Endothelial cell of umbilical vein (primary cell): ENCODE data around the gene OTULIN. TPM values are rescaled to one million over a fixed set of nuclear protein-coding genes. Genes with fewer than 3 reads are reported as not detected.

ENCODE experiments used
- BruUV-seq: library from RNA; stranded (reverse); fragments of 400-500 nt; replicated peaks from 2 replicates; lab custom pipeline; 2021; lab: Mats Ljungman, UMichigan
- CTCF ChIA-PET: fragments of 300-600, 350-600 bp; sonication (Branson Sonifier 250); formaldehyde crosslinking; loops from one replicate; lab custom pipeline; 2021; ENCODE audit warnings: antibody characterized with exemption, inconsistent platforms; lab: Charles Lee
- POLR2A ChIA-PET: fragments of 300-600, 350-600 bp; sonication (Branson Sonifier 250); formaldehyde crosslinking; loops from one replicate; lab custom pipeline; 2021; ENCODE audit warnings: antibody characterized with exemption, inconsistent platforms; lab: Charles Lee
- DNase-seq: peaks from one replicate; pipeline ENCODE4 v3.0.0-alpha.2; 2011; ENCODE audit warnings: low read depth, low spot score
- FAIRE-seq: peaks from 2 replicates; lab custom pipeline; 2011; peaks lifted over from hg19 to GRCh38; lab: Jason Lieb, UNC
- H2AFZ ChIP-seq: 2 replicates; pipeline ENCODE4 v1.6.0; 2012; ENCODE audit warnings: low read depth, low read length, control low read depth, inconsistent platforms
- H3K27ac ChIP-seq: 2 replicates; pipeline ENCODE4 v1.5.1; 2011; ENCODE audit warnings: low read depth, mild to moderate bottlenecking, control low read depth, low read length, moderate library complexity; ENCODE audit not compliant: insufficient read depth
- H3K27me3 ChIP-seq, 2 experiments: 2 replicates each; pipeline versions ENCODE4 v1.6.0 to v1.6.1; 2011; ENCODE audit warnings: low read length in 2 of 2, mixed read lengths in 1 of 2; ENCODE audit not compliant: control insufficient read depth in 2 of 2, insufficient read depth in 2 of 2
- H3K36me3 ChIP-seq, 2 experiments: 2 replicates in 1 of 2; 3 replicates in 1 of 2; pipeline ENCODE4 v1.5.1; 2011; ENCODE audit warnings: low read length in 2 of 2, mild to moderate bottlenecking in 1 of 2, moderate library complexity in 1 of 2; ENCODE audit not compliant: control insufficient read depth in 2 of 2, insufficient read depth in 2 of 2; ENCODE audit errors: extremely low read depth in 1 of 2
- H3K4me1 ChIP-seq: 3 replicates; pipeline ENCODE4 v1.5.1; 2011; ENCODE audit warnings: mild to moderate bottlenecking, low read length; ENCODE audit not compliant: control insufficient read depth, insufficient read depth; ENCODE audit errors: extremely low read depth
- H3K4me2 ChIP-seq: 2 replicates; pipeline ENCODE4 v1.6.1; 2011; ENCODE audit warnings: low read length, control low read depth, mixed read lengths; ENCODE audit not compliant: insufficient read depth
- H3K4me3 ChIP-seq, 3 experiments: fragments of 200-600 bp in 1 of 3; sonication (generic), shearing (Covaris generic) in 1 of 3; replicated peaks in 1 of 3; 2 replicates each; pipeline ENCODE4 v1.5.1; 2011 to 2016; ENCODE audit warnings: control low read depth in 3 of 3, low read length in 3 of 3, mild to moderate bottlenecking in 2 of 3, inconsistent platforms in 1 of 3, low read depth in 1 of 3, moderate library complexity in 1 of 3; ENCODE audit not compliant: insufficient read depth in 1 of 3
- H3K79me2 ChIP-seq: 2 replicates; pipeline ENCODE4 v1.6.0; 2012; ENCODE audit warnings: low read length, inconsistent platforms; ENCODE audit not compliant: control insufficient read depth, insufficient read depth
- H3K9ac ChIP-seq: replicated peaks from 2 replicates; pipeline ENCODE3; 2011; ENCODE audit warnings: low read length, control low read depth; ENCODE audit not compliant: insufficient read depth; ENCODE audit errors: extremely low read depth
- H3K9me1 ChIP-seq: replicated peaks from 3 replicates; pipeline ENCODE4 v1.6.0; 2011; ENCODE audit warnings: mild to moderate bottlenecking, low read length; ENCODE audit not compliant: control insufficient read depth, insufficient read depth; ENCODE audit errors: extremely low read depth
- H3K9me3 ChIP-seq: replicated peaks from 2 replicates; pipeline ENCODE4 v1.5.1; 2012; ENCODE audit warnings: low read length, inconsistent platforms; ENCODE audit not compliant: control insufficient read depth, insufficient read depth
- H4K20me1 ChIP-seq: replicated peaks from 2 replicates; pipeline ENCODE3; 2011; ENCODE audit warnings: mild to moderate bottlenecking, low read length; ENCODE audit not compliant: control insufficient read depth, insufficient read depth; ENCODE audit errors: extremely low read depth
- CTCF ChIP-seq, 2 donors: IDR thresholded peaks; 1 replicate in 1 of 2; 2 replicates in 1 of 2; pipeline ENCODE4 v1.5.1; 2011; ENCODE audit warnings: low read length in 2 of 2, mild to moderate bottlenecking in 2 of 2, moderate library complexity in 2 of 2, control low read depth in 1 of 2, inconsistent platforms in 1 of 2, low read depth in 1 of 2; ENCODE audit not compliant: insufficient read depth in 1 of 2; ENCODE audit errors: extremely low read depth in 1 of 2
- EZH2 ChIP-seq: IDR thresholded peaks from 2 replicates; pipeline ENCODE4 v1.6.1; 2012; ENCODE audit warnings: borderline replicate concordance, low read depth, mild to moderate bottlenecking, moderate library complexity, low read length, inconsistent platforms; ENCODE audit not compliant: severe bottlenecking
- FOS ChIP-seq: IDR thresholded peaks from 2 replicates; pipeline ENCODE4 v1.6.1; 2011; ENCODE audit warnings: mild to moderate bottlenecking, low read length, moderate library complexity, borderline replicate concordance; ENCODE audit not compliant: insufficient read depth
- GATA2 ChIP-seq: IDR thresholded peaks from 2 replicates; pipeline ENCODE4 v1.7.0; 2011; ENCODE audit warnings: low read depth, mild to moderate bottlenecking, moderate library complexity, mixed read lengths, low read length; ENCODE audit not compliant: insufficient read length, insufficient read depth
- JUN ChIP-seq: IDR thresholded peaks from 2 replicates; pipeline ENCODE4 v1.6.1; 2011; ENCODE audit warnings: borderline replicate concordance, low read depth; ENCODE audit not compliant: insufficient read length, insufficient read depth
- MAX ChIP-seq: IDR thresholded peaks from 2 replicates; pipeline ENCODE4 v1.6.1; 2011; ENCODE audit not compliant: insufficient read depth, insufficient read length
- MYC ChIP-seq: IDR thresholded peaks from one replicate; pipeline ENCODE4 v1.6.1; 2011; ENCODE audit warnings: mild to moderate bottlenecking, low read depth, low read length
- POLR2A ChIP-seq: IDR thresholded peaks from 2 replicates; pipeline ENCODE4 v1.6.1; 2012; ENCODE audit warnings: low read depth, mild to moderate bottlenecking, control low read depth, low read length
- POLR2AphosphoS5 ChIP-seq: IDR thresholded peaks from 2 replicates; pipeline ENCODE4 v1.6.1; 2012; ENCODE audit warnings: low read depth, mild to moderate bottlenecking, control low read depth, low read length, moderate library complexity; ENCODE audit not compliant: insufficient read depth
- dilution Hi-C: fragments of 300-500 bp; cut with MboI; formaldehyde crosslinking; loops from one replicate; pipeline ENCODE4 v1.15.0; 2019; ENCODE audit warnings: low sequenced_read_pairs; ENCODE audit not compliant: extremely low pct_ligation_motif_present
- intact Hi-C: fragments of 100-400 bp; cut with micrococcal nuclease; formaldehyde crosslinking; loops from one replicate; pipeline ENCODE4 v1.10.0; 2022
- polyA plus RNA-seq, 4 experiments: library from polyadenylated mRNA; depleted of rRNA in 3 of 4; stranded (reverse) in 3 of 4; unstranded in 1 of 4; fragments of >200 nt; gene quantifications; 2 replicates each; pipeline versions ENCODE4 v1.2.1 to v1.2.3, GENCODE V29; 2011 to 2012; ENCODE audit warnings: missing spikeins in 1 of 4
- total RNA-seq: library from RNA; stranded (reverse); gene quantifications from 2 replicates; pipeline ENCODE4 v1.2.3, GENCODE V29; 2021

Gene OTULIN
- total and polyA plus RNA-seq, 2 donors (not counting 3 experiments of a cell fraction or from before 2014, with no cell fraction given), result 7.8 to 30.2 TPM

GRCh38 chr5:14663734-14664269 is 716 bp upstream of the OTULIN start:
- BruUV-seq, result TSS peak; percentile 72
- H3K79me2 ChIP-seq, result peaks cover 39% of the 10 kb centered on the region
- H3K36me3 ChIP-seq, result peaks cover 0 to 3% of the 10 kb centered on the region in 2 experiments
- H3K27ac ChIP-seq, result peak overlapping the region; percentile 47
- H4K20me1 ChIP-seq, result no peaks in the 10 kb centered on the region
- H2AFZ ChIP-seq, result peak overlapping the region; percentile 73
- ChIA-PET POLR2A (no interaction called here), CTCF (interaction anchor here (0.7 to 1.8 kb wide), 2 partner anchors 15 to 312 kb away, joined by 3 to 8 read pairs; no protein-coding TSS in a partner anchor)
- DNase-seq (no peak), FAIRE-seq (no peak)
- no peaks in the 10 kb centered on the region for H3K9me3 ChIP-seq
- TF ChIP-seq FOS, result no peak
- no peak for TF ChIP-seq CTCF (IDR thresholded peaks at IDR 0.05; ENCODE audit: extremely low read depth in 1 of 2, insufficient read depth in 1 of 2, low read depth in 1 of 2, low read length in 2 of 2)
- TF ChIP-seq POLR2AphosphoS5, result no peak
- TF ChIP-seq MYC, result no peak
- no peak for TF ChIP-seq POLR2A
- no peak for TF ChIP-seq JUN
- no peak for TF ChIP-seq GATA2
- no peak for TF ChIP-seq EZH2
- no peak for TF ChIP-seq MAX
- dilution Hi-C loops, result no loop called here
- H3K4me3 ChIP-seq, result peak overlapping the region; percentile 10 to 84 (median 71)
- intact Hi-C loops, result no loop called here
- no peaks in the 10 kb centered on the region for H3K9me1 ChIP-seq
- H3K4me1 ChIP-seq, result peaks cover 24% of the 10 kb centered on the region
- H3K9ac ChIP-seq, result peak overlapping the region; percentile 70
- peak overlapping the region; percentile 52 for H3K4me2 ChIP-seq
- H3K27me3 ChIP-seq, result no peaks in the 10 kb centered on the region
